CD4-positive, alpha-beta T cell (primary cell): Measurements from ENCODE around the gene MED9. TPM values are rescaled to one million over a fixed set of nuclear protein-coding genes. Genes with fewer than 3 reads are reported as not detected.
"Not testable (repeated sequence)": the region's sequence is repeated elsewhere in the genome, so short reads cannot be mapped to it uniquely, and the experiment has no call there.

ENCODE experiments used
- ATAC-seq: fragments of 200-7000 bp; cut with Tn5 transposase; one replicate; pipeline ENCODE4 v1.10.0; 2022; ENCODE audit warnings: mild to moderate bottlenecking; ENCODE audit not compliant: poor library complexity
- CTCF ChIA-PET: fragments of 350-600 bp; sonication (Branson Sonifier 250); formaldehyde crosslinking; loops from one replicate; lab custom pipeline; 2021; ENCODE audit warnings: antibody characterized with exemption, inconsistent platforms; lab: Charles Lee
- POLR2A ChIA-PET: fragments of 350-600 bp; sonication (Branson Sonifier 250); formaldehyde crosslinking; loops from one replicate; lab custom pipeline; 2021; ENCODE audit warnings: antibody characterized with exemption, inconsistent platforms; lab: Charles Lee
- DNase-seq, 14 experiments: peaks; one replicate each; pipeline ENCODE4 v3.0.0-alpha.2; 2013 to 2020; ENCODE audit warnings: mixed read lengths in 2 of 14
- H3K27ac ChIP-seq, 2 donors: one replicate each; pipeline versions ENCODE4 v1.5.1 to v1.7.0; 2013; ENCODE audit warnings: low read length in 2 of 2, low read depth in 1 of 2, mild to moderate bottlenecking in 1 of 2
- H3K27me3 ChIP-seq, 2 experiments: 1 replicate in 1 of 2; 2 replicates in 1 of 2; pipeline versions ENCODE4 v1.6.1 to v1.7.0; 2013; ENCODE audit warnings: low read length in 2 of 2, control low read depth in 1 of 2, mild to moderate bottlenecking in 1 of 2, moderate library complexity in 1 of 2; ENCODE audit not compliant: insufficient read depth in 2 of 2, control insufficient read depth in 1 of 2
- H3K36me3 ChIP-seq: one replicate; pipeline ENCODE4 v1.6.1; 2013; ENCODE audit warnings: low read length, control low read depth; ENCODE audit not compliant: insufficient read depth
- H3K4me1 ChIP-seq: one replicate; pipeline ENCODE4 v1.6.1; 2013; ENCODE audit warnings: low read length, control low read depth; ENCODE audit not compliant: insufficient read depth
- H3K4me3 ChIP-seq: one replicate; pipeline ENCODE4 v1.5.1; 2013; ENCODE audit warnings: mild to moderate bottlenecking, low read length, moderate library complexity
- H3K9me3 ChIP-seq, 2 experiments: 1 replicate in 1 of 2; 2 replicates in 1 of 2; pipeline versions ENCODE4 v1.6.1 to v1.7.0; 2013; ENCODE audit warnings: low read length in 2 of 2, mild to moderate bottlenecking in 2 of 2, control low read depth in 1 of 2, moderate library complexity in 1 of 2; ENCODE audit not compliant: control insufficient read depth in 1 of 2, insufficient read depth in 1 of 2
- H3K27ac Mint-ChIP-seq: one replicate; pipeline ENCODE4 v1.8.0; 2020; ENCODE audit warnings: mixed read lengths
- H3K27me3 Mint-ChIP-seq: one replicate; pipeline ENCODE4 v1.8.0; 2021; ENCODE audit warnings: mixed read lengths
- H3K36me3 Mint-ChIP-seq: one replicate; pipeline ENCODE4 v1.8.0; 2021; ENCODE audit warnings: low read depth, mixed read lengths
- H3K4me1 Mint-ChIP-seq: one replicate; pipeline ENCODE4 v1.8.0; 2021; ENCODE audit warnings: low read depth, mixed read lengths
- H3K4me3 Mint-ChIP-seq: one replicate; pipeline ENCODE4 v1.8.0; 2020; ENCODE audit warnings: mild to moderate bottlenecking, mixed read lengths
- H3K9me3 Mint-ChIP-seq: one replicate; pipeline ENCODE4 v1.8.0; 2020; ENCODE audit warnings: mixed read lengths
- CTCF ChIP-seq: fragments of 200-600 bp; IDR thresholded peaks from one replicate; pipeline ENCODE4 v1.8.0; 2022; ENCODE audit warnings: antibody characterized with exemption, mild to moderate bottlenecking
- intact Hi-C, 2 experiments: fragments of 100-400 bp; cut with DNase I in 1 of 2; cut with micrococcal nuclease in 1 of 2; formaldehyde crosslinking; loops; one replicate each; pipeline versions ENCODE4 v1.15.1 to v1.9.0; 2023 to 2025; cut with DNase I, micrococcal nuclease
- total RNA-seq, 174 experiments: library from RNA in 2 of 174; stranded (reverse) in 2 of 174; gene quantifications; one replicate each; pipeline ENCODE4 v1.2.3 and lab custom pipeline; 2021 to 2026

The MED9 gene
- total RNA-seq, 2 experiments from 2014 or later = 27.0 to 27.9 TPM

- Mint-ChIP-seq H3K4me3 (no peak overlapping the region), H3K9me3 (peaks cover 3% of the 10 kb centered on the region), H3K27me3 (peaks cover 8% of the 10 kb centered on the region), H3K27ac (no peak overlapping the region), H3K4me1 (no peaks in the 10 kb centered on the region), H3K36me3 (no peaks in the 10 kb centered on the region)
- intact Hi-C loops = no loop called here
- no peaks in the 10 kb centered on the region for H3K4me1 ChIP-seq
- no peak for TF ChIP-seq CTCF
- H3K27me3 ChIP-seq = no peaks in the 10 kb centered on the region
- H3K36me3 ChIP-seq = no peaks in the 10 kb centered on the region
- CTCF ChIA-PET = no interaction called here
- H3K9me3 ChIP-seq = peaks cover 0 to 3% of the 10 kb centered on the region in 2 experiments
- H3K4me3 ChIP-seq = no peak overlapping the region
- no peak for DNase-seq
- ATAC-seq = no peak
- POLR2A ChIA-PET = no interaction called here
- H3K27ac ChIP-seq = no peak overlapping the region
These were observed 14.6 kb upstream of the MED9 start for GRCh38 chr17:17462048-17462824.

- H3K36me3 ChIP-seq = no peaks in the 10 kb centered on the region
- H3K27ac Mint-ChIP-seq = no peak overlapping the region
- peaks cover 0 to 2% of the 10 kb centered on the region in 2 experiments for H3K27me3 ChIP-seq
- H3K9me3 ChIP-seq = peaks cover 0 to 3% of the 10 kb centered on the region in 2 experiments
- H3K27me3 Mint-ChIP-seq = peaks cover 12% of the 10 kb centered on the region
- no peak overlapping the region for H3K4me3 Mint-ChIP-seq
- peaks cover 3% of the 10 kb centered on the region for H3K9me3 Mint-ChIP-seq
- H3K4me3 ChIP-seq = no peak overlapping the region
- ATAC-seq (no peak), DNase-seq (no peak)
- CTCF ChIA-PET = no interaction called here
- H3K36me3 Mint-ChIP-seq = no peaks in the 10 kb centered on the region
- intact Hi-C loops = no loop called here
- POLR2A ChIA-PET = no interaction called here
- H3K4me1 ChIP-seq = no peaks in the 10 kb centered on the region
- no peak overlapping the region for H3K27ac ChIP-seq
- no peaks in the 10 kb centered on the region for H3K4me1 Mint-ChIP-seq
- no peak for TF ChIP-seq CTCF
These were observed 13.0 kb upstream of the MED9 start for GRCh38 chr17:17463821-17464220.

DNA sequence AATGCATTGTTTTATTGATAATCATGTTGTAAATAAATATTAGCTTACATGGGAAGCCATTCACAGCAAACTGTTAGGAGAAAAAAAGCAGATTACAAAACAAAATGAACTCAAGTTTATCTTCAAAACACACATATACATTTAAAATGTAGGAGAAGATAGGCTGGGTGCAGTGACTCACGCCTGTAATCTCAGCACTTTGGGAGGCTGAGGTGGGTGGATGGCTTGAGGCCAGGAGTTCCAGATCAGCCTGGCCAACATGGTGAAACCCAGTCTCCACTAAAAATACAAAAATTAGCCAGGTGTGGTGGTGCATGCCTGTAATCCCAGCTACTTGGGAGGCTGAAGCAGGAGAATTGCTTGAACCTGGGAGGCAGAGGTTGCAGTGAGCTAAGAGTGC lies 10.9 kb upstream of the MED9 start:
- CTCF ChIA-PET, H3K27ac ChIP-seq, intact Hi-C loops, DNase-seq, H3K4me3 ChIP-seq, H3K9me3 ChIP-seq, H3K27ac Mint-ChIP-seq, H3K27me3 ChIP-seq, H3K36me3 Mint-ChIP-seq, H3K4me1 Mint-ChIP-seq, H3K9me3 Mint-ChIP-seq, POLR2A ChIA-PET, H3K36me3 ChIP-seq, H3K4me1 ChIP-seq, H3K4me3 Mint-ChIP-seq, ATAC-seq: not testable (repeated sequence)
- peaks cover 12% of the 10 kb centered on the region for H3K27me3 Mint-ChIP-seq

DNA sequence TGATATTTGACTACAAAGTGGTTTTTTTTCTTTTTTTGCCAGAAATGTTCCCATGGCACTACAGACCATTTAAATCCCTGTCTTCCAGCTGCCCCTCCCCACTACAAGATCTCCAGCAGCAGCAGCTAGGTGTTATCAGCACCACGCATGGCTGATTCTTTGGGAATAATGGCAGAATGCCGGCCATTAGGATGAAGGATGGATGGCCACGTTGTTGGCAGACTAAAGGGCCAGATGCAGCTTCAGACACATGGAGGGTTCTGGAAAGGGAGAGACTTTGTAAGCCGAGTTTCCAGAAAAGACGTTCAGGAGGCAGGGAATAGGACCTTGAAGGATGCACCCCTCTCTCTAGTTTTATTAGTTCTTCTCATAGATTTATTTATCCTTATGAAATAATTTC lies 10.3 kb upstream of the MED9 start:
- peaks cover 8 to 9% of the 10 kb centered on the region in 2 experiments for H3K27me3 ChIP-seq
- ChIA-PET CTCF (no interaction called here), POLR2A (no interaction called here)
- peaks cover 12% of the 10 kb centered on the region for H3K27me3 Mint-ChIP-seq
- no peaks in the 10 kb centered on the region for H3K9me3 Mint-ChIP-seq
- H3K36me3 Mint-ChIP-seq = no peaks in the 10 kb centered on the region
- H3K4me3 ChIP-seq = no peak overlapping the region
- DNase-seq (no peak), ATAC-seq (no peak)
- H3K9me3 ChIP-seq = no peaks in the 10 kb centered on the region
- no peak for TF ChIP-seq CTCF
- no peak overlapping the region for H3K4me3 Mint-ChIP-seq
- intact Hi-C loops = no loop called here
- H3K4me1 ChIP-seq = no peaks in the 10 kb centered on the region
- H3K4me1 Mint-ChIP-seq = no peaks in the 10 kb centered on the region
- no peak overlapping the region for H3K27ac Mint-ChIP-seq
- no peak overlapping the region for H3K27ac ChIP-seq
- no peaks in the 10 kb centered on the region for H3K36me3 ChIP-seq
